ENCODE data around the gene MGAT1. TPM values are rescaled to one million over a fixed set of nuclear protein-coding genes. Genes with fewer than 3 reads are reported as not detected.

The MGAT1 gene
- total RNA-seq, 2 donors from 2014 or later: 76.2 to 101 TPM

GRCh38 chr5:180839935-180840334, 37.3 kb upstream of the MGAT1 start:
- H3K4me1 Mint-ChIP-seq: peaks cover 9% of the 10 kb centered on the region
- Histone ChIP-seq H3K36me3 (ENCODE audit: control insufficient read depth, insufficient read depth, low read length) (peaks cover 3% of the 10 kb centered on the region), H3K4me1 (ENCODE audit: control insufficient read depth, insufficient read depth, low read length) (peaks cover 5% of the 10 kb centered on the region), H3K9me3 (ENCODE audit: control insufficient read depth, low read length) (peaks cover 15% of the 10 kb centered on the region), H3K27me3 (ENCODE audit: control insufficient read depth, insufficient read depth, low read length, poor library complexity, severe bottlenecking) (no peaks in the 10 kb centered on the region), H3K9ac (ENCODE audit: extremely low read depth, low read length, poor library complexity, severe bottlenecking) (no peak overlapping the region), H3K4me3 (ENCODE audit: low read length) (no peak overlapping the region), H3K27ac (ENCODE audit: low read depth, low read length) (no peak overlapping the region)
- peaks cover 7% of the 10 kb centered on the region for H3K27me3 Mint-ChIP-seq (ENCODE audit: insufficient read depth)
- DNase-seq: no peak
- no peak overlapping the region for H3K27ac Mint-ChIP-seq
- no peak for TF ChIP-seq CTCF (conservative IDR thresholded peaks at IDR 0.05)
- WGBS, 2 experiments (ENCODE audit: insufficient coverage in 1 of 2, insufficient read length in 1 of 2): 80 to 94% methylated on average over 1 to 3 of the region's 3 CpGs
- peaks cover 45% of the 10 kb centered on the region for H3K9me3 Mint-ChIP-seq
- H3K36me3 Mint-ChIP-seq (ENCODE audit: low read depth): peaks cover 4% of the 10 kb centered on the region
- no peak overlapping the region for H3K4me3 Mint-ChIP-seq

GRCh38 chr5:180839227-180839626, 36.6 kb upstream of the MGAT1 start:
- peaks cover 8% of the 10 kb centered on the region for H3K27me3 Mint-ChIP-seq (ENCODE audit: insufficient read depth)
- no peak for TF ChIP-seq CTCF (conservative IDR thresholded peaks at IDR 0.05)
- no peak overlapping the region for H3K27ac ChIP-seq (ENCODE audit: low read depth, low read length)

GRCh38 chr5:180837478-180837877, 34.9 kb upstream of the MGAT1 start:
- Mint-ChIP-seq H3K36me3 (ENCODE audit: low read depth) (peaks cover 11% of the 10 kb centered on the region), H3K4me1 (peaks cover 3% of the 10 kb centered on the region), H3K9me3 (peaks cover 26% of the 10 kb centered on the region), H3K27ac (no peak overlapping the region), H3K27me3 (ENCODE audit: insufficient read depth) (peaks cover 18% of the 10 kb centered on the region), H3K4me3 (no peak overlapping the region)
- TF ChIP-seq CTCF (conservative IDR thresholded peaks at IDR 0.05): no peak
- 86 to 95% methylated on average over 1 to 4 of the region's 4 CpGs for WGBS, 2 experiments (ENCODE audit: insufficient coverage in 1 of 2, insufficient read length in 1 of 2)
- Histone ChIP-seq H3K36me3 (ENCODE audit: control insufficient read depth, insufficient read depth, low read length) (peaks cover 3% of the 10 kb centered on the region), H3K4me1 (ENCODE audit: control insufficient read depth, insufficient read depth, low read length) (no peaks in the 10 kb centered on the region), H3K4me3 (ENCODE audit: low read length) (no peak overlapping the region), H3K27me3 (ENCODE audit: control insufficient read depth, insufficient read depth, low read length, poor library complexity, severe bottlenecking) (no peaks in the 10 kb centered on the region), H3K27ac (ENCODE audit: low read depth, low read length) (no peak overlapping the region), H3K9ac (ENCODE audit: extremely low read depth, low read length, poor library complexity, severe bottlenecking) (no peak overlapping the region), H3K9me3 (ENCODE audit: control insufficient read depth, low read length) (peaks cover 14% of the 10 kb centered on the region)
- DNase-seq: no peak

More at GRCh38 chr5:180839227-180839626, 36.6 kb upstream of the MGAT1 start:
- Mint-ChIP-seq H3K4me1 (peaks cover 4% of the 10 kb centered on the region), H3K4me3 (no peak overlapping the region), H3K36me3 (ENCODE audit: low read depth) (peaks cover 8% of the 10 kb centered on the region), H3K9me3 (peaks cover 38% of the 10 kb centered on the region), H3K27ac (no peak overlapping the region)
- H3K4me1 ChIP-seq (ENCODE audit: control insufficient read depth, insufficient read depth, low read length): peaks cover 5% of the 10 kb centered on the region
- peaks cover 3% of the 10 kb centered on the region for H3K36me3 ChIP-seq (ENCODE audit: control insufficient read depth, insufficient read depth, low read length)
- no peak for DNase-seq
- H3K9me3 ChIP-seq (ENCODE audit: control insufficient read depth, low read length): peaks cover 15% of the 10 kb centered on the region
- H3K9ac ChIP-seq (ENCODE audit: extremely low read depth, low read length, poor library complexity, severe bottlenecking): no peak overlapping the region
- H3K4me3 ChIP-seq (ENCODE audit: low read length): no peak overlapping the region
- no peaks in the 10 kb centered on the region for H3K27me3 ChIP-seq (ENCODE audit: control insufficient read depth, insufficient read depth, low read length, poor library complexity, severe bottlenecking)
- WGBS, 2 experiments (ENCODE audit: insufficient coverage in 1 of 2, insufficient read length in 1 of 2): 92 to 96% methylated on average over 2 of the region's 2 CpGs
